GM18519 (cell line): ENCODE results near the gene TRAK1.

Experiments
- ATAC-seq: cut with Tn5 transposase; IDR thresholded peaks from one replicate; pipeline ENCODE4 v1.9.1; 2021; ENCODE audit warnings: mild to moderate bottlenecking, moderate library complexity; ENCODE audit not compliant: unreplicated experiment, low FRiP score

Gene TRAK1

DNA sequence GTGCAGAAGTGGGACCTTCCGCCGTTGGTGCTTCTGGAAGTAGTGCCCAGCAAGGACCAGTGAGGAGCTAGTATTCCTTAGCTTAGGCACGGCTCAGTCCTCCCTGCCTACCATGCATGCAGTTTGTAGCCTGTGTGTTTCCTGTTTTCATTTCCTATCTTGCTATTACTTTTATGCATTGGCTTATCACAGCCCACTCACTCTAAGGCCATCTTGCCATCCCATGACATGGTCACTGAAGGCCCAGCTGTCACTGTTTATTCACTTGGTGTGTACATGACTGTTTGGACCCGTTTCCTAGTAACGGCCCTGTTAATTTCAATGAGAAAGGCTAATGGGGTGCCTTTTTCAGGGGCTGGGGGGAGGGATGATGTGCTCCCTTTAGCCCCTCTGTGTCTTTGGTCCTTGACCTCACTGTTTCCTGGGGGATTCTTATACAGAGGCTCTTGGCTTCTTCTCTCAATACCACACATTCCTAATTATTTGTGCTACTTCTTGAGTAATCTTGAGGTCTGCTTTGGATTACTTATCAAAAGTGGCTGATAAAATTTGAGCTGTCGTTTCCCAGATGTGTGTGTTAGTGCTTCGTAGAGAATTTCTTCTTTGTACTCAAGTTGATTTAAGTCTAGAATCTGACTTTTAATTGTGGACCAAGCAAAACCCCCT lies 24.5 kb upstream of the TRAK1 start:
- no peak for ATAC-seq

DNA sequence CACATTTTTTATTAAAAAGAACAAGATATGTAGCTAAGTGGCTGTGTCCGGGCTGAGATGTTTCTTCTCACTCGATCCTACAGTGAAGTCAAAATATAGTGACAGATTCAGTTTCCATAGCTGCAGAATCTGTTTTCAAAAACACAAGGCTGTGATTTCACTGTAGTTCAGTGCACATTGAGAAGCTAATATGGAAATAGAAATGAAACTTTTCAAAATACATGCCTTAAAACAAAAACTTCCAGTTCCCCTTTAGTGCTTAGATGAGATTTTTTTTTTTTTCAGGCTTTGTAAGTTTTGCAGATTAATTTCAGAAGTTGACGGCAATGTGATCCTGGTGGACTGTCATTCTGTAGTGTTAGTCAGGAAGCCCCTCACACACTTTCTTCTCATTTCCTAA lies 23.8 kb upstream of the TRAK1 start:
- ATAC-seq: peak; percentile 71

DNA sequence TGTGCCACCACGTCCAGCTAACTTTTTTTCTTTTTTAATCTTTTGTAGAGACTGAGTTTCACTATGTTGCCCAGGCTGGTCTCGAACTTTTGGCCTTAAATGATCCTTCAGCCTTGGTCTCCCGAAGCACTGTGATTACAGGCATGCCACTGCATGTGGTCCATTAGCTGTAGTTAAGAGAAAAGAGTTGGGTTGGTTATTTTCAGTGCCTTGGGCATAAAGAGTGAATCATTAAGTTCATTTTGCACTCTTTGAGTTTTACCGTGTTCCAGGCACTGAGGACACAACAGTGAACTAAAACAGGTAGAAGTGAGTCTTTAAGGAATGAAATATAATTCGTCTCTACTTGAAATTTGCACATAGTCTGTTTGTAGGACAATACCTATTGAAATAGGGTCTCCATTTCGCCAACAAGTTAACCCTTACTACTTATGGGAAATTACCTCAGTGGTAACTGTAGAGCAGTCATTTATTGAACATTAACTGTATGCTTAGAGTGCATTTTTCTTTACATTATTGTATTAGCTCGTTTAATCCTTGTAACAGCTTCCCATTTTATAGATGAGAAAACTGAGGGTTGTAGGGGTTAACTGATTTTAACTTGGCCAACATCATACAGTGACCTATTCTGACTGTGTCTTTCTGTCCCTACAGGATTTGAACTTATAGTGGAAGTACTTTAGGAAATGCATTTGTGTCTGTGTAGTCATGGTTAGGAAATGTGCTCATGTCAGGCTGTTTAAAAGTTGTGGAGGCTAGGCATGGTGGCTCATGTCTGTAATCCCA lies 22.7 kb upstream of the TRAK1 start:
- ATAC-seq: no peak

DNA sequence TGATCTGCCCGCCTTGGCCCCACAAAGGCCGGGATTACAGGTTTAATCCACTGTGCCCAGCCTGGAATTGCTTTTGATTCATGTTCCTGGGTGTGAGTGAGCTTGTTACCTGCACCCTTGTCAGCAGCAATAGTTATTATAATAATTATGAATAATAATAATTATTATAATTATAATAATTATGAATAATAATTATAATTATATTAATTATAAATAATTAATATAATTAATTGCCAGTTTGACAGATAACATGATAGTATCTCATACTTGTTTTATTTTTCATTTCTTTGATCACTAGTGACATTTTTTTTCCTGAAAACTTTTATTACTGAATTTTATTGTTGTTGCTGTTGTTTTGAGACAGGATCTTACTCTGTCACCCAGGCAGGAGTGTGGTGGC lies 21.1 kb upstream of the TRAK1 start:
- ATAC-seq: no peak

DNA sequence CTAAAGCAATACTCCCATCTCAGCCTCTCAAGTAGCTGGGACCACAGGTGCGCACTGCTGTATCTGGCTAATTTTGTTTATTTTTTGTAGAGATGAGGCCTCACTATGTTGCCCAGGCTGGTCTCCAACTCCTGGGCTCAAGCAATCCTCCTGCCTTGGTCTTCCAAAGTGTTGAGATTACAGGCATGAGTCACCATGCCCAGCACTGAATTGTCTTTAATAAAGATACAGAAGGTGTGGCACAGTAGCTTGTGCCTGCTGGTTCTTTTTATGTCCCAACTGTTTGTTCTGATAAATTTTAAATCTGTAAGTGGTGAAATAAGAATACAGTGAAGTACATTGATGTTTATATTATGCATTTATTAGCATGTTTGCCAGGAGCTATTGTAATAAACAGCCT lies 20.6 kb upstream of the TRAK1 start:
- no peak for ATAC-seq

DNA sequence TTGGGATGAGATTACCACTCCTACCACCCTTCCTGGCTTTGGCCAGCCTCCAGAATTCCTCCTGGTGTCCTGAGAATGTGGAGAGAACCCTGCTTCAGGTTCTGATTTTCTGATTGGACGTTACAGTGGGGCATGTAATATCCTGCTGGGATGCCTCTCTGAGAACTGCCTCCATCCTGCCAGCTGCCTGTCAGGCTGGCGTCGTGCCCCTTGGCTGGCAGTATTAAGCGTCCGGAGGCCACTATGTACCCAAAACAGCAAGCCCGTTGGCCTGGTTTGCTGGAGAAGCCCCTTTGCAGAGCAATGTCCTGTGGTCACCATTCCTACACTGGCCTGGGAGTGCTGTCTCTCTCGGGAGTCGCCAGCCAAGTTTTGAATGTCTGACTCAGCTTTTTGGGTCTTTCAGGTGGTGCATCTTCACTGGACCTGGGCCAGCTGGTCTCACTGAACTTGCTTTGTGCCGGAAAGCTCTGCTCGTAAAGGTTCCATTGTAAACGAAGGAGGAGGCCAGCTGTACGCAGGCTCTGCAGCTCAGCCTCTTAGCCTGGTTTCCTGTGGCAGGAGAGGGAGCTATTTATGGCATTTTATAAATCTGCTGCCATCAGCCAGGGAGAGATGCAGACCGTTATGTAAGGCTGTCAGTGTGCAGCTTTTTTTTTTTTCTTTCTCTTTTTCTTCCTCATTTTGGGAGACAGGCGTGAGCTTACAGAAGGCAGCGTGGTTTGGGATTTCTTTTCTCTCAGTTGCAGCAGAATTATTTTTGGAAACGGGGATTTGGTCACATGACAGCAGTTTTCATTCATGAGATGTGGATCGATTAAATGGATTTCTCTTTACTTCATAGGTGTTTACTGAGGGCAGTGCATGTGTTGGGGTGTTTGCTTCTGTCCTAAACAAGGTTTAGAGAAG lies 19.0 kb upstream of the TRAK1 start:
- ATAC-seq: no peak

DNA sequence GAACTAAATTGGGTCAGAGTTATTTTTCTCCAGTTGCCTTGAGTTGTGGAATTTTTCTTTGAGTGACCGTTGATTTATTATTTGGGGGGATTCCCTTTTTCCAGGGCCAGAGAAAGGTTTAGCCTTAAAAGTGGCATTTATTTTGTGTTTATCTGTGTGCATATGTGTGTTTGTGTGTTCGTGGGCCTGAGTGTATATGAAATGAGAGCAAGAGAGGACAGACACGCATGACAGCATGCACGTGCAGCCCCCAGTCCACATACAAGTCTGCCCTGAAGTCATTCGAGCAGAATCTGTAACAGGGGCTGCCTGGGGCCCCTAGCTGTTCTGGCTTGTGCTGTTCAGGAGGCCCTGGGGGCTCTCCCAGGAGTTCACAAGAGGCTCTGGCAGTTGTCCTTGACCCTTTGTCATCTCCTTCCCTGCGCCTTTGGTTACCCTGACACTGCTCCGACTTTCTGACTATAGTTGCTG lies 18.3 kb upstream of the TRAK1 start:
- ATAC-seq: no peak

DNA sequence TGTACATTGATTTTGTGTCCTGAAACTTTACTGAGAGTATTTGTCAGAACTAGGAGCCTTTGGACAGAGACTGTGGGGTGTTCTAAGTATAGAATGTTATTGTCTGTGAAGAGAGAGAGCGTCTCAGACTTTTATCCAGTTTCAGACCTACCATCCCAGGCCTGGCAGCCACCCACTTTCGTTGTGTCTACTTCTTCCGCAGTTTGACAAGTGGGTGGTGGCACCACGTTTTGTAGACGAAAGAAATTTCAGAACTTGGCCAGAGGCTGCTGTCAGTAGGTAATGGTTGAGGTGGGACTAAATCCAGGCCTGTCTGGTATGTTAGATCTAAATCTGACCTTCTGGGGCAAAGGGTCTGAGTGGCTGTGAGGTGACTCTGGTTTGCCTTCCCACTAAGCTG lies 13.4 kb upstream of the TRAK1 start:
- ATAC-seq: no peak

DNA sequence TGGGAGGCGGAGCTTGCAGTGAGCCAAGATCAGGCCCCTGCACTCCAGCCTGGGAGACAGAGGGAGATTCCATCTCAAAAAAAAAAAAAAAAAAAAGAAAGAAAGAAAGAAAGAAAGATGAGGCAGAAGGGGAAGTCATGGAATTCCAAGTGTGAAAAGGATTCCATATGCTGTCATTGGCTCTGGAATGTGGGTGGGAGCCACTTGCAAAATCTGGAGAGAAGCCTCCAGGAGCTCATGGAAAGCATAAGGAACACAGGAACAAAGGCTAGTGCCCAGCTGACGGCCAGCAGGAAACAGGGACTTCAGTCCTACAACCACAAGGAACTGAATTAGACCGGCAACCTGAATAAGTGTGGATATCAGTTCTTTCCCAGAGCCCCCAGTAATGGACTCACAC lies 12.5 kb upstream of the TRAK1 start:
- no peak for ATAC-seq

DNA sequence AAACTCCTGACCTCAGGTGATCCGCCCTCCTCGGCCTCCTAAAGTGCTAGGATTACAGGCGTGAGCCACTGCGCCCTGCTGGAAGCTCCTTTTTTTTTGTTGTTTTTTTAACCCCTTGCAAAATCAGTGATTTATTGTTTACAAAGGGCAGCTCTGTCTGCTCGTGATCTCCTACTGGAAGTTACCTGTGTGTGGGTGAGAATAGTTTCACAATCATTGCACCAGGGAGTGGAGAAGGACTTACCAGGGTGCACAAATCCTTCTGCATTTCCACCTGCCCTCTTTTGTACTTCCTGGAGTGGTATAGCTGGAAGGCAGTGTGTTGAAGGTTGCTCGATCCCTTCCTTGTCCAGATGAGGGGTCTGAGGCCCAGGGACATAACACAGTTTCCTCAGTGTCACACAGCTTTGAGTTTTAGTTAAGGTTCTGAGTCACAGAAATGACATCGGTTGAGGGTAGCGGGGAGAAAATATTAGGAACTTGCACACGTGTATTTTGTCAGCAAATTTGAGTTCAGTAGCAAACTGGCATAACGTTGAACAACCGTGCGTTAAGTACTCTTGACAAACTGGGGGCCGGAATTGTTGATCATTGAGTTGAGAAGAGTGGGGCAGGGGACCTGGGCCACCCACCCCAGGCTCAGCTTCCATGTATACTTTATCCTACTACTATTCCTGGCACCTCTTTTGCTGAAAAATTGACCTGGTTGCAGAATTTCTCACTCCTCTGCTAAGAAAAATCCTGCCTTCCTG lies 11.3 kb upstream of the TRAK1 start:
- ATAC-seq: no peak

DNA sequence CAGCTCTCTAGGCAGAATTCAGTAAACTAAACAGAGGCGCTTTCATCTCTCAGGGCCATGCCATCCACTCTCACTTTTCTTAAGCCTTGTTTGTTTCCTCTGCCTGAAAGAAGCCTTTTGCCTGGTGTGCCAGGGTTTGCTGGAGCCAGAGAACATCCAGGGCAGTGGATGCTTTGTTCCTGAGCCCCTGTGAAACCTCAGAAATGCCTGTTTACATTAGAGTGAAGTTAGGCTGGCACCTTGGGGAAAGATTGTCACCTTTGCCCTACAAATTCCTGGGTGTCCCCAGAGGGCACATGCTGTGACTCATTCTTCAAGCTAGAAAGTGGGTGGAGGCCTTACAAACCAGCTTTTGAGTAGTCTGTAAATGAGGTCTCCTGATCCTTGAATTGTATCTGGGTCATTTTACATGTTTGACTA lies 10.7 kb upstream of the TRAK1 start:
- ATAC-seq: no peak

DNA sequence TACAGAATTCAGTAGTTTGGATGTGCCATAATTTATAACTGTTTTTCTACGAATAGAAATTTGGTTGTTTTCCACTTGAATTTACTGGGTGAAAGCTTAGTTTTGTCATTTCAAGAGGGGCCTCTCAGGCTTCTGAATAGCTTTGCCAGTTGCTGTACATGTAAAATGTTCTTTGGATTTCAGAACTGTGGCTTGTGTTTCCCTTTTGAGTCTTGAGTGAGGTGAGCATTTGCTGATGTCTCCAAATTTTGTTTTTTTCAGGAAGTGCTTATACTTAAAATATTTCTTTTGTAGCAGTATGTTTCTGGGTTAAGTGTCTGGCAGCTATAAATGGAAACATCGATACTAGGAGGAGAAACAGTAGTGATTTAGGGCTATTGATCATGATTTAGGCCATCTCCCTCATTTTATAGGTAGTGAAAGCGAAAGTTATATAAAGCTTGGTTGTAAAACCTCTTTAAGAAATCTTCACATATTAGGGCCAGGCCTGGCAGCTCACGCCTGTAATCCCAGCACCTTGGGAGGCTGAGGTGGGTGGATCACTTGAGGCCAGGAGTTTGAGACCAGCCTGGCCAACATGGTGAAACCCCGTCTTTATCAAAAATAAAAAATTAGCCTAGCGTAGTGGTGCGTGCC lies 9.2 kb upstream of the TRAK1 start:
- no peak for ATAC-seq

DNA sequence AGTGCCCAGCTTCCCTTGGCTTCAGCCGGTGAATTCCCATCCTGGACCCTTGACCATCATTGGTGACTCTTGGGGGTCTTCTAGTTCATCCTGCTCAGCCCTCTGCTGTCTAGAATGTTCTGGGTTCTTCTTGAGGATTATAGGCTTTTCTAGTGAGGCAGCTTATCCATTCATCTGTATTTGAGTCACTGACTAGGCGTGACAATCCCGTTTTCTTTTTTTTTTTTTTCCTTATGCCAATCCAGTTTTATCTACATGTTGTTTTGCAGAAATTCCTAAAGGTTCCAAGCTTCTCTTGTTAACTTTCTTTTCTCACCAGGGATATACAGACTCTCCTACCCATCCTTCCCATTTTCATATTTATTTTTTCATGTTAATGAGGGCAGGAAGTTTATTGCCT lies 6.6 kb upstream of the TRAK1 start:
- no peak for ATAC-seq

DNA sequence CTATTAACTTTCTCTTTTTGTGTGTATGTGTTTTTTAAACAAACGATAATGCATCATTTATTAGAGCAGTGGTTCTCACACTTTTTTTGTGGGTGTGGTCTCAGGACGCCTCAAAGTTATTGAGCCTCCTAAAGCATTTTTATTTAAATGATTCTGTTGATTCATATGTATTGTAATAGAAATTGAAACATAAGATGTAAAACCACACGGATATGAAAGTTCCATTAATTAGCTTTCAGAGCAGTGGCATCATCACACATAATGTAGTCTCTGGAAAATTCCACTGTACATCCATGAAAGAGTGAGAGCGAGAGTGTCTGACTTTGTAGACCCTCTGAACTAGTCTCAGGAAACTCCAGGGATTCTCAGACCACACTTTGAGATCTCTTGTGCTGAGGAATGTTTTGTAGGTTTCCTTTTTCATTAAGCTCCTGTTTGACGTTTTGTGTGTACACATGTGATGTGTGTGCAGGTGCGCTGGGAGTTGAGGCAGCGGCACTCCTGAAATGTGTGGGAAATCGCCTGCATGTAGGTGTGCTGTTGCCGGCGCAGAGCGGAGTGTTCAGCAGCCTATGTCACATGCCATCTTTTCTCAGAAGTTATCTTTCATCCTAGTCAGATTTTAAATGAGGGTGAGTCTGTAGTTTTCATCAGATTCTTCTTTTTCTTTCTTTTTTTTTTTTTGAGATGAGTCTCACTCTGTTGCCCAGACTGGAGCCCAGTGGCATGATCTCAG lies 5.3 kb upstream of the TRAK1 start:
- no peak for ATAC-seq

DNA sequence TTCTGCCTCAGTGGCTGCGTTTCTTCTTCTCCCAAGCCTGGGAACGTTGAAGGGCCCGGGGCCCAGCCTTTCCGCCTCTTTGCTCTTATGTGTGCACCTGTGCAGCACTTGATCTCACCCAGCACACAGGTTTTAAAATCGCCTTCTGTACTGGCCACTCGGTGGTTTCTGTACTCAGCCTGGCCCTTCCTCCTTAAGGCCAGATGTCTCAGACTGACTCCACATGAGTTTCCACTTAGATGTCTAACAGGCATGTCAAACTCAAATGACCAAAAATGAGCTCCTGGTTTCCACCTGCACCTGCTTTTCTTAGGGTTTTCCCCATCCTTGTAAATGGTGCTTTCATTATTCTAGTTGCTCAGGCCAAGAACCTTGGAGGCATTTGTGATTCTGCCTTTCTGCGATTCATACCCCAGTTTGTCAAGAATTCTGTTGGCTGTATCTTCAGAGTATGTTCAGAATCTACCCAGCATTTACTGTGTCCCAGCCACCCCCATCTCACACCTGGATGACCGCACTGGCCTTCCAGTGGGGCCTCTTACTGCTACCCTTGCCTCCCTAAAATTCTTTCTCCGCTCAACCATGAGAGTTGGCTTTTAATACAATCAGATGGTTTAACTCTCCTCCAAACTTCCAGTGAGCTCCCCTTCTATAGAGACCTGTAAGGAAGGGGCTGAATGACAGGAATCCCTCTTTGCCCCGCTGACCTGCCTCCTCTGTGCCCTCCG lies 2.2 kb upstream of the TRAK1 start:
- no peak for ATAC-seq

DNA sequence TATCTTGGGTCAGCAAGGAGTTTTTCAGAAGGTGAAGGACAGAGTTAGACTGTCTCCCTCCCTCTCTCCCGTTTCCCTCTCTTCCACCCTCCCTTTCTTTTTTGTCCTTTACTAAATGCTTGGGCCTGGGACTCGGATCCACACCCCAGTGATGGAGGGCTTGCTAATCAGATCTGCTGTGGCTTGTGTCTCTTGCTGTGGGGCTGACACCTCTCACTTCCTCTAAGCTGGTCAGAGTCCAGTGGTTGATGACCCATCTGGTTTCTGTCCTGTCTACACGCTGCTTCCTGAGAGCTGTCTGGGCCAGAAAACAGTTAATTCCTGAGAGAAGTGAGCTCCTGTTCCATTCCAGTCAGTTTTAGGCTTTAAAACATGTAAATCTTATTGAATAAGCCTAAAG lies 849 bp downstream of the TRAK1 start:
- ATAC-seq: no peak

DNA sequence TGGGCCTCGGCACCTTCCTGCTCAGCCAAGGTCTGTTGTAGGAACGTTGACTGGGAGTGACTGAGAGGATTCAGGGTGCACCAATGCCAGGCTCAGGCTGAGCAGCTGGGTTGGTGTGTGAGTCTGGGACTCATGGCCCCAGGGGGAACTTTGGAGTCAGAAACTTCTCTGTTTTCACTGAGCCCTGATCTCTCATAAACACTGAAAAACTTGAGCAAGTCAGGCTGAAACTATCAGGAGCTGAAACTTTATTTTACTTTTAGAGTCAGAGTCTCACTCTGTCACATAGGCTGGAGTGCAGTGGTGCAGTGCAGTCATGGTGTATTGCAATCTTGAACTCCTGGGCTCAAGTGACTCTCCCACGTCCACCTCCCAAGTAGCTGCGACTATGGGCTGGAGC lies 3.0 kb downstream of the TRAK1 start:
- peak; percentile 66 for ATAC-seq

DNA sequence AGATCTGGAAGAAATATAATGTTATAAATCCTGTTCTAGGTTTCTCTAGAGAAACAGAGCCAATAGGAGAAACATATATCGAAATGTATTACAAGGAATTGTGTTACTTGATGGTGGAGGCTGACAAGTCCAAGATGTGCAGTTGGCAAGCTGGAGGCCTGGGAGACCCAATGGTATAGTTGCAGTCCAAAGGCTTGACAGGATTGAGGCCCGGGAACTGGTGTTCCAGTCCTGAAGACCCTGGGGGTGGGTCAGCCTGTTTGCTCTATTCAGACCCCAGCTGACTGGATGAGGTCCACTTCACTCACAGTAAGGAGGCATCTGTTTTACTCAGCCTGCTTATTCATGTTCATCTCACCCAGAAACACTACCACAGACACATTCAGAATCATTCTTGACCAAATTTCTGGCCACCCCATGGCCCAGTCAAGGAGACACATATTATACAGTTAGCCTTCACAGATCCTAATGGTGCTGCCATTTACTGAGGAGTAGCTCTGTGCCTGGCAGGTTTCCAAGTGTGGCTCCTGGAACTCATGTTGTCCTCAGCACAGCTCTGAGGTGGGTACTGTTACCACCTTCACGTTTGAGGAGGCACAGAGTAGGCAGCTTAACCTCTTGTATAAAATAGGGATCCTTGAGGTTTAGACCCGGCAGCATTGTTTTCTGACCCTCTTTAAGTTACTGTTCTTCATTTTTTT lies 3.7 kb downstream of the TRAK1 start:
- no peak for ATAC-seq
